ENCODE measurements around the gene NCKAP1.

DNA sequence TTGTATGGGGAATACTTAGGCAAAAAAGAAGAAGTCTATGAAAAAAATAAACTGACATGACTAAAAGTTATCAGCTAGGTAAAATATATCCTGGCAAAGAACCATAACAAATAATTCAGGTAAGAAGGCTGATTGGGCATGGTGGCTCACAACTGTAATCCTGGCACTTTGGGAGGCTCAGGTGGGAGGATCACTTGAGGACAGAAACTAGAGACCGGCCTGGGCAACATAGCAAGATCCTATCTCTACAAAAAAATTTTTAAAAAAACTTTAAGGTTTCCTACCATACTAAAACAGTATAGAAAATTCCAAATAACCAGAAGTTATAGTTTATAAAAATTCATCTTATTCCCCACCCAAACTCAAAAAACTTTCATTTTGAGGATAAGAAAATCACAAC lies 10.8 kb downstream of the NCKAP1 start:
- TF ChIP-seq, protein P1, sequence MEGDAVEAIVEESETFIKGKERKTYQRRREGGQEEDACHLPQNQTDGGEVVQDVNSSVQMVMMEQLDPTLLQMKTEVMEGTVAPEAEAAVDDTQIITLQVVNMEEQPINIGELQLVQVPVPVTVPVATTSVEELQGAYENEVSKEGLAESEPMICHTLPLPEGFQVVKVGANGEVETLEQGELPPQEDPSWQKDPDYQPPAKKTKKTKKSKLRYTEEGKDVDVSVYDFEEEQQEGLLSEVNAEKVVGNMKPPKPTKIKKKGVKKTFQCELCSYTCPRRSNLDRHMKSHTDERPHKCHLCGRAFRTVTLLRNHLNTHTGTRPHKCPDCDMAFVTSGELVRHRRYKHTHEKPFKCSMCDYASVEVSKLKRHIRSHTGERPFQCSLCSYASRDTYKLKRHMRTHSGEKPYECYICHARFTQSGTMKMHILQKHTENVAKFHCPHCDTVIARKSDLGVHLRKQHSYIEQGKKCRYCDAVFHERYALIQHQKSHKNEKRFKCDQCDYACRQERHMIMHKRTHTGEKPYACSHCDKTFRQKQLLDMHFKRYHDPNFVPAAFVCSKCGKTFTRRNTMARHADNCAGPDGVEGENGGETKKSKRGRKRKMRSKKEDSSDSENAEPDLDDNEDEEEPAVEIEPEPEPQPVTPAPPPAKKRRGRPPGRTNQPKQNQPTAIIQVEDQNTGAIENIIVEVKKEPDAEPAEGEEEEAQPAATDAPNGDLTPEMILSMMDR (IDR thresholded peaks at IDR 0.05; ENCODE audit: low read depth, low read length, missing input control) = no peak
- TF ChIP-seq YY1 (IDR thresholded peaks at IDR 0.05) = no peak
- TF ChIP-seq, protein P2, sequence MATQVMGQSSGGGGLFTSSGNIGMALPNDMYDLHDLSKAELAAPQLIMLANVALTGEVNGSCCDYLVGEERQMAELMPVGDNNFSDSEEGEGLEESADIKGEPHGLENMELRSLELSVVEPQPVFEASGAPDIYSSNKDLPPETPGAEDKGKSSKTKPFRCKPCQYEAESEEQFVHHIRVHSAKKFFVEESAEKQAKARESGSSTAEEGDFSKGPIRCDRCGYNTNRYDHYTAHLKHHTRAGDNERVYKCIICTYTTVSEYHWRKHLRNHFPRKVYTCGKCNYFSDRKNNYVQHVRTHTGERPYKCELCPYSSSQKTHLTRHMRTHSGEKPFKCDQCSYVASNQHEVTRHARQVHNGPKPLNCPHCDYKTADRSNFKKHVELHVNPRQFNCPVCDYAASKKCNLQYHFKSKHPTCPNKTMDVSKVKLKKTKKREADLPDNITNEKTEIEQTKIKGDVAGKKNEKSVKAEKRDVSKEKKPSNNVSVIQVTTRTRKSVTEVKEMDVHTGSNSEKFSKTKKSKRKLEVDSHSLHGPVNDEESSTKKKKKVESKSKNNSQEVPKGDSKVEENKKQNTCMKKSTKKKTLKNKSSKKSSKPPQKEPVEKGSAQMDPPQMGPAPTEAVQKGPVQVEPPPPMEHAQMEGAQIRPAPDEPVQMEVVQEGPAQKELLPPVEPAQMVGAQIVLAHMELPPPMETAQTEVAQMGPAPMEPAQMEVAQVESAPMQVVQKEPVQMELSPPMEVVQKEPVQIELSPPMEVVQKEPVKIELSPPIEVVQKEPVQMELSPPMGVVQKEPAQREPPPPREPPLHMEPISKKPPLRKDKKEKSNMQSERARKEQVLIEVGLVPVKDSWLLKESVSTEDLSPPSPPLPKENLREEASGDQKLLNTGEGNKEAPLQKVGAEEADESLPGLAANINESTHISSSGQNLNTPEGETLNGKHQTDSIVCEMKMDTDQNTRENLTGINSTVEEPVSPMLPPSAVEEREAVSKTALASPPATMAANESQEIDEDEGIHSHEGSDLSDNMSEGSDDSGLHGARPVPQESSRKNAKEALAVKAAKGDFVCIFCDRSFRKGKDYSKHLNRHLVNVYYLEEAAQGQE (IDR thresholded peaks at IDR 0.05) = no peak

All from liver (tissue), 2 donors.